Hepatocyte (in vitro differentiated cells): ENCODE measurements around the gene MNX1.

Source experiments
- EZH2 ChIP-seq: fragments of 200-600 bp; sonication (generic); IDR thresholded peaks from 2 replicates; pipeline ENCODE4 v1.6.1; 2016; ENCODE audit warnings: antibody characterized with exemption, mild to moderate bottlenecking, borderline replicate concordance
- EZH2phosphoT487 ChIP-seq: fragments of 200-600 bp; sonication (generic); IDR thresholded peaks from one replicate; pipeline ENCODE4 v1.6.1; 2018; ENCODE audit warnings: antibody characterized with exemption, mild to moderate bottlenecking, low read depth, moderate library complexity; ENCODE audit not compliant: unreplicated experiment, severe bottlenecking
- TF ChIP-seq, protein P1 (sequence below): fragments of 200-600 bp; sonication (generic); IDR thresholded peaks from 2 replicates; pipeline ENCODE4 v1.5.1; 2016; ENCODE audit warnings: antibody characterized with exemption, mild to moderate bottlenecking; ENCODE audit not compliant: poor library complexity

DNA sequence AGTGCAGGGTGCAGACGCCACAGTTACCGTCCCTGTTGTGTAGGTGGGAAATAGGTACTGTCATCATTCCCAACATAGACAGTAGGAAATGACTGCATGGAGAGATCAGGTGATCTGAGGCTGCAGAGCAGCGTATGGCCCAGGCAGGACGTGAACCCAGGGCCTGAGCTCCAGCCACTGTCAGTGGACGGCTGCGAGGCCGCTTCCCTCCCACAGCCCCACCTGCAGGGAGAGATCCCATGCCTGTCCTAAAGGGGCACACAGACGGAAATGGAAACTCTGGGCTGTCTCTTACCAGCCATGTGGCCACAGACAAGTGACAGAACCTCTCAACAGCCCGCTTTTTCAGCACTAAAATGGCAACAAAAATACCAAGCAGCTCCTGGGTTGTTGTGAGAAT is 44.5 kb upstream of the MNX1 start:
- TF ChIP-seq, protein P1, sequence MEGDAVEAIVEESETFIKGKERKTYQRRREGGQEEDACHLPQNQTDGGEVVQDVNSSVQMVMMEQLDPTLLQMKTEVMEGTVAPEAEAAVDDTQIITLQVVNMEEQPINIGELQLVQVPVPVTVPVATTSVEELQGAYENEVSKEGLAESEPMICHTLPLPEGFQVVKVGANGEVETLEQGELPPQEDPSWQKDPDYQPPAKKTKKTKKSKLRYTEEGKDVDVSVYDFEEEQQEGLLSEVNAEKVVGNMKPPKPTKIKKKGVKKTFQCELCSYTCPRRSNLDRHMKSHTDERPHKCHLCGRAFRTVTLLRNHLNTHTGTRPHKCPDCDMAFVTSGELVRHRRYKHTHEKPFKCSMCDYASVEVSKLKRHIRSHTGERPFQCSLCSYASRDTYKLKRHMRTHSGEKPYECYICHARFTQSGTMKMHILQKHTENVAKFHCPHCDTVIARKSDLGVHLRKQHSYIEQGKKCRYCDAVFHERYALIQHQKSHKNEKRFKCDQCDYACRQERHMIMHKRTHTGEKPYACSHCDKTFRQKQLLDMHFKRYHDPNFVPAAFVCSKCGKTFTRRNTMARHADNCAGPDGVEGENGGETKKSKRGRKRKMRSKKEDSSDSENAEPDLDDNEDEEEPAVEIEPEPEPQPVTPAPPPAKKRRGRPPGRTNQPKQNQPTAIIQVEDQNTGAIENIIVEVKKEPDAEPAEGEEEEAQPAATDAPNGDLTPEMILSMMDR: no peak
- TF ChIP-seq EZH2: no peak
- no peak for TF ChIP-seq EZH2phosphoT487
